OCI-LY1 (cell line): Measurements from ENCODE around the gene TMEM256.

Experiments used
- CTCF ChIP-seq: fragments of 200-600 bp; sonication (generic), shearing (Covaris generic); IDR thresholded peaks from 2 replicates; pipeline ENCODE4 v1.5.1; 2017; ENCODE audit warnings: mild to moderate bottlenecking, antibody characterized with exemption, low read length, moderate library complexity, mixed read lengths
- EZH2 ChIP-seq: fragments of 200-600 bp; sonication (generic), shearing (Covaris generic); IDR thresholded peaks from 2 replicates; pipeline ENCODE4 v1.8.0; 2017; ENCODE audit warnings: borderline replicate concordance, mixed run types, mild to moderate bottlenecking, antibody characterized with exemption, low read length, moderate library complexity, mixed read lengths

DNA sequence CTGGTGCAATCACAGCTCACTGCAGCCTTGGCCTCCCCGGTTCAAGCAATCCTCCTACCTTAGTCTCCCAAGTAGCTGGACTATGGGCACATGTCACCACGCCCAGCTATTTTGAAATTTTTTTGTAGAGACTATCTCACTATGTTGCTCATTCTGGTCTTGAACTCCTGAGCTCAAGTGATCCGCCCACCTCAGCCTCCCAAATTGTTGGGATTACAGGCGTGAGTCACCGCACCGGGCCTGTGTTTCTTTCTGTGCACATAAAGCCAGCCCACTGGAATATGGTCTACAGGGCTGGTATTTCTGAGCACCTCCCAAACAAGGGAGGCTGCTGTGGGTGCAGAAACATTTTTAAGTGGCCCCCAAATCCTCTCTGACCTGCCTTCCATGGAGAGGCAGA lies 40.6 kb downstream of the TMEM256 start:
- no peak for TF ChIP-seq CTCF
- no peak for TF ChIP-seq EZH2
